Osteocyte (in vitro differentiated cells): ENCODE data around the gene IAPP. TPM values are rescaled to one million over a fixed set of nuclear protein-coding genes. Genes with fewer than 3 reads are reported as not detected.

Experiments
- DNase-seq: peaks from one replicate; pipeline ENCODE4 v3.0.0; 2021; ENCODE audit warnings: mixed read lengths; ENCODE audit not compliant: unreplicated experiment; ENCODE audit errors: extremely low spot score
- H3K27ac Mint-ChIP-seq: one replicate; pipeline ENCODE4 v1.8.0; 2021; ENCODE audit warnings: mild to moderate bottlenecking, mixed read lengths; ENCODE audit not compliant: unreplicated experiment
- H3K27me3 Mint-ChIP-seq: one replicate; pipeline ENCODE4 v1.8.0; 2021; ENCODE audit warnings: mixed read lengths; ENCODE audit not compliant: unreplicated experiment
- H3K36me3 Mint-ChIP-seq: one replicate; pipeline ENCODE4 v1.8.0; 2021; ENCODE audit warnings: mixed read lengths; ENCODE audit not compliant: unreplicated experiment
- H3K4me1 Mint-ChIP-seq: one replicate; pipeline ENCODE4 v1.8.0; 2021; ENCODE audit warnings: mixed read lengths; ENCODE audit not compliant: unreplicated experiment
- H3K4me3 Mint-ChIP-seq: one replicate; pipeline ENCODE4 v1.8.0; 2021; ENCODE audit warnings: mild to moderate bottlenecking, moderate library complexity, mixed read lengths; ENCODE audit not compliant: unreplicated experiment
- H3K9me3 Mint-ChIP-seq: one replicate; pipeline ENCODE4 v1.8.0; 2021; ENCODE audit warnings: mixed read lengths; ENCODE audit not compliant: unreplicated experiment
- total RNA-seq: library from RNA; stranded (reverse); gene quantifications from 2 replicates; pipeline ENCODE4 v1.2.1, GENCODE V29; 2021
- TF ChIP-seq, protein P1 (sequence below): fragments of 200-600 bp; sonication (generic); IDR thresholded peaks from 2 replicates; pipeline ENCODE4 v1.5.0; 2021; ENCODE audit warnings: antibody characterized with exemption, mild to moderate bottlenecking, moderate library complexity

IAPP gene
- total RNA-seq, 1 donor from 2014 or later, result not detected

DNA sequence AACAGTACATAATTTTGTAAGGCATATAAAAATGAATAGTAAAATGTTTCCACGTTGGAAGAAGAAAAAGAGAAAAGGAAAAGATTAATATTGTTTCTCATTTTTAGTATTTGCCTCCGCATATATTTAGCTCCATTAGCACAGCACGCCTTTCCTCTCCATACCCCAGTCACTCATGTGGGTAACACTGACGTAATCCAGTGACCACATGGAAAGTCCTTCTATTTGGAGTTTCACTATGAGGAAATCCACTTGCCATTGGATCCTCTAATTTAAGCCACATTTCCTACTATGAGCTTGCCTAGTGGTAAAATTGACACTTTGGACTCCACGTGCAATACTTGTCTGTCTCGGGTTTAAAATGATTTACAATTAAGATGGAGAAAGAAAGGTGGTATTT, 32.3 kb upstream of the IAPP start:
- Mint-ChIP-seq H3K27ac (no peak overlapping the region), H3K36me3 (no peaks in the 10 kb centered on the region), H3K9me3 (no peaks in the 10 kb centered on the region), H3K4me3 (no peak overlapping the region), H3K4me1 (peaks cover 1% of the 10 kb centered on the region), H3K27me3 (no peaks in the 10 kb centered on the region)
- TF ChIP-seq, protein P1, sequence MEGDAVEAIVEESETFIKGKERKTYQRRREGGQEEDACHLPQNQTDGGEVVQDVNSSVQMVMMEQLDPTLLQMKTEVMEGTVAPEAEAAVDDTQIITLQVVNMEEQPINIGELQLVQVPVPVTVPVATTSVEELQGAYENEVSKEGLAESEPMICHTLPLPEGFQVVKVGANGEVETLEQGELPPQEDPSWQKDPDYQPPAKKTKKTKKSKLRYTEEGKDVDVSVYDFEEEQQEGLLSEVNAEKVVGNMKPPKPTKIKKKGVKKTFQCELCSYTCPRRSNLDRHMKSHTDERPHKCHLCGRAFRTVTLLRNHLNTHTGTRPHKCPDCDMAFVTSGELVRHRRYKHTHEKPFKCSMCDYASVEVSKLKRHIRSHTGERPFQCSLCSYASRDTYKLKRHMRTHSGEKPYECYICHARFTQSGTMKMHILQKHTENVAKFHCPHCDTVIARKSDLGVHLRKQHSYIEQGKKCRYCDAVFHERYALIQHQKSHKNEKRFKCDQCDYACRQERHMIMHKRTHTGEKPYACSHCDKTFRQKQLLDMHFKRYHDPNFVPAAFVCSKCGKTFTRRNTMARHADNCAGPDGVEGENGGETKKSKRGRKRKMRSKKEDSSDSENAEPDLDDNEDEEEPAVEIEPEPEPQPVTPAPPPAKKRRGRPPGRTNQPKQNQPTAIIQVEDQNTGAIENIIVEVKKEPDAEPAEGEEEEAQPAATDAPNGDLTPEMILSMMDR, result no peak
- DNase-seq, result no peak

DNA sequence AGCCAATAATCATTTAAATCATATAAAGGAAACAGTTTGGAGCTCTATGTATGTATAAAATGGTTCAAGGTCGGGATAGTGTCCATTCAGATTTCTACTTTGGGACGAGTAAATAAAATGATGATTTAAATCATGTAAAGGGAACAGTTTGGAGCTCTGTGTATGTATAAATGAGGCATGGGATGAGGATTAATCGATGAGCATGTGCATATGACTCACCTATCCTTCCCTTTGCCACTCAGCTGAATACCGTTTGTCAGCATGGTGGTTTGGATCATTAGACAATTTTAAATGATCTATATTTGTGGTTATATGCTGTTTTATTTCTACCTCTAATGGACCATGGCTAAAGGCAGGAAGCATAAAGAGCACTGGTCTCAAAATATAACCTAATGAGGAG, 30.9 kb upstream of the IAPP start:
- TF ChIP-seq, protein P1, result no peak
- Mint-ChIP-seq H3K4me3 (no peak overlapping the region), H3K4me1 (no peaks in the 10 kb centered on the region), H3K27me3 (no peaks in the 10 kb centered on the region), H3K36me3 (no peaks in the 10 kb centered on the region), H3K9me3 (no peaks in the 10 kb centered on the region), H3K27ac (no peak overlapping the region)
- DNase-seq, result no peak

DNA sequence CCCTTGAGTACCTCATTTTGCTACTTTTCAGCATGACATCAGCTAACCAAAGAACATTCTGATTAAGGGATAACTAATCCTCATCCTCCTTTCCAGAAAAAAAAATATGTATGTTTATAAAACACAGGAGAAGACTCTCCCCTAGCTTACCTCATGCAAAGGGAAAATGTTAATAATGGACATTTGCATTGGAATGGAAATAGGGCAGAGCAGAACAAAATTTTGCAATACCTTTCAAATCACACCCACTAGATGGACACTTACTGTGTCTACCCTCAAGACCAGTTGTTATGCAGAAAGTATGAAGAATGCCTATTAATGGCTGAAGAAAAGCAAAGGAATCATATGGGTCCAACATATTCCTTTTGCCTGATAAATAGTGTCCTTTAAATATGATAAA, 29.1 kb upstream of the IAPP start:
- Mint-ChIP-seq H3K27me3 (no peaks in the 10 kb centered on the region), H3K4me3 (no peak overlapping the region), H3K4me1 (no peaks in the 10 kb centered on the region), H3K9me3 (no peaks in the 10 kb centered on the region), H3K36me3 (no peaks in the 10 kb centered on the region), H3K27ac (no peak overlapping the region)
- TF ChIP-seq, protein P1, result no peak
- no peak for DNase-seq

DNA sequence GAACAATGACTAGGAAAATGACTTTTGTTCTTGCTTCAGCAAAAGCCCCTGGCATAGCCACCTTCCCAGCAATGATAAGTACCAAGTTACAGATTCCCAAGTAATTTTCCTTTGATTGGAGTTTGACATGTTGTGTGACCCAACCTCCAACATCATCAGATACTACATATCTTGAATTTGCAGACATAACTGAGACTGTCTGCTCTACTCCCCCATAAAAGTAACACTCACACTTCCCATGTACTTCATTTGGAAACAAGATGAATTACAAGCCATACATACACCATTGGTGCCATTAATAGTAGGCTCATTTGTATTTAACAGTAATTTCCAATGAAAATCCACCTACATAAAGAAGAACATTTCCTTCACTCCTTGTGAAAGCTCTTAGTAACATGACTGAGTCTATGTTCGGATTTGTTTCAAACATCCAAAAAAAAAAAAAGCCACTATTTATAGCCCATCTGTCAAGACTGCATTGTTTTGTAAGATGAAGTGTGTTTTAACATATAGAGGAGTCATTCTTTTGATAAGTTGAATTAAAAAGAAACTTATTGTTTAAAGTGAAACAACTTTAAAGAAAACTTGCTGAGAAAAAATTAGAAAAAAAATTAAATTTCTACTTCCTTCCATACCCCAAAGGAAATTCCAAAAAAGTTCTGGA, 26.0 kb upstream of the IAPP start:
- Mint-ChIP-seq H3K4me1 (no peaks in the 10 kb centered on the region), H3K36me3 (no peaks in the 10 kb centered on the region), H3K27ac (no peak overlapping the region), H3K4me3 (no peak overlapping the region), H3K27me3 (no peaks in the 10 kb centered on the region), H3K9me3 (no peaks in the 10 kb centered on the region)
- no peak for DNase-seq
- TF ChIP-seq, protein P1, result no peak

DNA sequence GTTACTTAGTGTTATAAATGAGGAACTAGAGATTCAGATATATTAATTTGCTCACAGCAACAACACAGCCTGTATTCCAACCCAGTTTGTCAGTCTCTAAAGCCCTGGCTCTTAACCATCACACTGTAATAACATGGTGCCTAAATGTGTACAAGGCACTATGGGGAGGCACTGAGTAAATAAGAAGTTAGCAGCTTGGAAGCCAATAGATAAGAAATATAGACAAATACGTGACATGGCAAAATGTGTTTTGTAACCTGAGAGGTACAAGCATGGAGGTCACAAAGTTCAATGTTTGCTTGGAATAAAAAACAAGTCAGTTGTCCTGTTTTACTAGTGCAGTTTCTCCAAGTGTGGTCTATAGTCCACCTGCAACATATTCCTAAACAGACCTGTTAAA, 21.7 kb upstream of the IAPP start:
- no peaks in the 10 kb centered on the region for H3K27me3 Mint-ChIP-seq
- no peaks in the 10 kb centered on the region for H3K9me3 Mint-ChIP-seq
- TF ChIP-seq, protein P1, result no peak
- no peaks in the 10 kb centered on the region for H3K36me3 Mint-ChIP-seq
- no peaks in the 10 kb centered on the region for H3K4me1 Mint-ChIP-seq
- DNase-seq, result no peak
- no peak overlapping the region for H3K27ac Mint-ChIP-seq
- no peak overlapping the region for H3K4me3 Mint-ChIP-seq
